Sigmoid colon (tissue), 7 donors: Measurements from ENCODE around the gene ABCG4. TPM values are rescaled to one million over a fixed set of nuclear protein-coding genes. Genes with fewer than 3 reads are reported as not detected.
"Not testable (repeated sequence)": the region's sequence is repeated elsewhere in the genome, so short reads cannot be mapped to it uniquely, and the experiment has no call there.

Source experiments
- DNase-seq: peaks from one replicate; pipeline ENCODE4 v3.0.0-alpha.2; 2019
- H3K27ac ChIP-seq, 4 donors: fragments of 200-600 bp; sonication (generic); one replicate each; pipeline ENCODE4 v1.5.1; 2016 to 2019; ENCODE audit warnings: mild to moderate bottlenecking in 1 of 4
- H3K27me3 ChIP-seq, 3 donors: fragments of 200-600 bp; sonication (generic); one replicate each; pipeline ENCODE4 v1.5.1; 2019; ENCODE audit warnings: mild to moderate bottlenecking in 1 of 3
- H3K36me3 ChIP-seq, 4 donors: fragments of 200-600 bp; sonication (generic); one replicate each; pipeline ENCODE4 v1.5.1; 2016 to 2019
- H3K4me1 ChIP-seq, 4 donors: fragments of 200-600 bp; sonication (generic); one replicate each; pipeline ENCODE4 v1.5.1; 2017 to 2019
- H3K4me3 ChIP-seq, 4 donors: fragments of 200-600 bp; sonication (generic); one replicate each; pipeline ENCODE4 v1.5.1; 2017 to 2019; ENCODE audit warnings: mild to moderate bottlenecking in 2 of 4, moderate library complexity in 1 of 4
- H3K9me3 ChIP-seq, 4 donors: fragments of 200-600 bp in 3 of 4; sonication (generic) in 3 of 4; one replicate each; pipeline versions ENCODE4 v1.5.1 to v1.6.1; 2013 to 2019
- EP300 ChIP-seq, 4 donors: sonication (generic); formaldehyde crosslinking; IDR thresholded peaks; one replicate each; pipeline ENCODE4 v1.6.1; 2017; ENCODE audit warnings: antibody characterized with exemption in 4 of 4
- POLR2A ChIP-seq, 2 donors: fragments of 450-650 bp; IDR thresholded peaks; one replicate each; pipeline ENCODE4 v1.6.1; 2016; ENCODE audit warnings: antibody characterized with exemption in 2 of 2, mild to moderate bottlenecking in 2 of 2, moderate library complexity in 2 of 2
- POLR2AphosphoS5 ChIP-seq, 4 donors: sonication (generic); formaldehyde crosslinking; IDR thresholded peaks; one replicate each; pipeline ENCODE4 v1.6.1; 2017; ENCODE audit warnings: antibody characterized with exemption in 4 of 4
- WGBS, 2 donors: extraction: QIAGEN DNeasy Blood & Tissue Kit; methylation state at CpG; one replicate each; pipeline ENCODE4 v1.1.7; 2013; 5-methylcytosine and 5-hydroxymethylcytosine counted together
- intact Hi-C: fragments of 100-400 bp; cut with DNase I; formaldehyde crosslinking; loops from one replicate; pipeline ENCODE4 v1.15.1; 2023
- polyA plus RNA-seq, 3 donors: library from polyadenylated mRNA; stranded (reverse); fragments of 200-250 nt; gene quantifications; one replicate each; pipeline ENCODE4 v1.2.3, GENCODE V29; 2013
- total RNA-seq, 4 donors: library from RNA; depleted of rRNA; stranded (reverse); fragments of >200 nt; gene quantifications; one replicate each; pipeline ENCODE4 v1.1.0, GENCODE V29; 2016
- TF ChIP-seq, protein P1 (sequence below), 4 experiments: fragments of 450-650 bp in 3 of 4; fragments of 200-600 bp in 1 of 4; IDR thresholded peaks; one replicate each; pipeline ENCODE4 v1.5.1; 2016 to 2019; ENCODE audit warnings: antibody characterized with exemption in 4 of 4, mild to moderate bottlenecking in 3 of 4, moderate library complexity in 2 of 4
- donor health status: healthy with polysubstance abuse.
- donor health status: Bipolar disorder and iron deficiency.
- donor health status: healthy.

ABCG4 gene
- total and polyA plus RNA-seq, 7 donors = under 0.01 to 0.55 (median 0.26) TPM; not detected in 2

DNA sequence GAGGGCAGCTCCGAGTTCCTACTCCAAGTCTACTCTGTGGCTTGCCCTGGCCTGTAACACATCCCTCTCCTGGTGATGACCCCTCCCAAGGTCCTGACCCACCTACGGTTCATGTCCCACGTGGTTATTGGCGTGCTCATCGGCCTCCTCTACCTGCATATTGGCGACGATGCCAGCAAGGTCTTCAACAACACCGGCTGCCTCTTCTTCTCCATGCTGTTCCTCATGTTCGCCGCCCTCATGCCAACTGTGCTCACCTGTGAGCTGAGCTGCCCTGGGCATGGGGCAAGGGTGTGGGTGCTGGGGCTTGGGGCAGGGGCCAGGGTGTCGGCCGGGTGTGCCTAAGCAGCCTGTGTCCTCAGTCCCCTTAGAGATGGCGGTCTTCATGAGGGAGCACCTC, 9.6 kb downstream of the ABCG4 start:
- H3K36me3 ChIP-seq = no peaks in the 10 kb centered on the region
- no peak for DNase-seq
- WGBS, 2 donors = 92 to 93% methylated on average over 13 of the region's 13 CpGs
- intact Hi-C loops = no loop called here
- H3K27ac ChIP-seq = no peak overlapping the region
- no peaks in the 10 kb centered on the region for H3K9me3 ChIP-seq
- no peaks in the 10 kb centered on the region for H3K4me1 ChIP-seq
- H3K27me3 ChIP-seq = no peaks in the 10 kb centered on the region
- no peak overlapping the region for H3K4me3 ChIP-seq
- TF ChIP-seq POLR2AphosphoS5 (IDR thresholded peaks at IDR 0.05) = no peak
- TF ChIP-seq POLR2A (IDR thresholded peaks at IDR 0.05) = no peak
- TF ChIP-seq, protein P1, sequence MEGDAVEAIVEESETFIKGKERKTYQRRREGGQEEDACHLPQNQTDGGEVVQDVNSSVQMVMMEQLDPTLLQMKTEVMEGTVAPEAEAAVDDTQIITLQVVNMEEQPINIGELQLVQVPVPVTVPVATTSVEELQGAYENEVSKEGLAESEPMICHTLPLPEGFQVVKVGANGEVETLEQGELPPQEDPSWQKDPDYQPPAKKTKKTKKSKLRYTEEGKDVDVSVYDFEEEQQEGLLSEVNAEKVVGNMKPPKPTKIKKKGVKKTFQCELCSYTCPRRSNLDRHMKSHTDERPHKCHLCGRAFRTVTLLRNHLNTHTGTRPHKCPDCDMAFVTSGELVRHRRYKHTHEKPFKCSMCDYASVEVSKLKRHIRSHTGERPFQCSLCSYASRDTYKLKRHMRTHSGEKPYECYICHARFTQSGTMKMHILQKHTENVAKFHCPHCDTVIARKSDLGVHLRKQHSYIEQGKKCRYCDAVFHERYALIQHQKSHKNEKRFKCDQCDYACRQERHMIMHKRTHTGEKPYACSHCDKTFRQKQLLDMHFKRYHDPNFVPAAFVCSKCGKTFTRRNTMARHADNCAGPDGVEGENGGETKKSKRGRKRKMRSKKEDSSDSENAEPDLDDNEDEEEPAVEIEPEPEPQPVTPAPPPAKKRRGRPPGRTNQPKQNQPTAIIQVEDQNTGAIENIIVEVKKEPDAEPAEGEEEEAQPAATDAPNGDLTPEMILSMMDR (IDR thresholded peaks at IDR 0.05) = no peak
- TF ChIP-seq EP300 (IDR thresholded peaks at IDR 0.05) = no peak

DNA sequence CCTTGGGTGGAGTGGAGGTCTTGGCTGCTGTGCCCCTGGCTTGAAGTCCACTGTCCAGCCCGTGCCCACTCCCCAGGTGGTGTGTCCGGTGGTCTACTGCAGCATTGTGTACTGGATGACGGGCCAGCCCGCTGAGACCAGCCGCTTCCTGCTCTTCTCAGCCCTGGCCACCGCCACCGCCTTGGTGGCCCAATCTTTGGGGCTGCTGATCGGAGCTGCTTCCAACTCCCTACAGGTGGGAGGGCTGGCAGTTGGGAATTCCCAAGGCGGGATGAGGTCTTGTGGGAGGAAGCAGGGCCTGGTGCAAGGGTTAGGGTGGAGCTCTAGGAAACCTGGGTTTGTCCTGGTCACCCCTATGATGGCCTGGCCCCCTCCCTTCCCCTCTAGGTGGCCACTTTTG, 11.3 kb downstream of the ABCG4 start:
- no peak for TF ChIP-seq POLR2A (IDR thresholded peaks at IDR 0.05)

DNA sequence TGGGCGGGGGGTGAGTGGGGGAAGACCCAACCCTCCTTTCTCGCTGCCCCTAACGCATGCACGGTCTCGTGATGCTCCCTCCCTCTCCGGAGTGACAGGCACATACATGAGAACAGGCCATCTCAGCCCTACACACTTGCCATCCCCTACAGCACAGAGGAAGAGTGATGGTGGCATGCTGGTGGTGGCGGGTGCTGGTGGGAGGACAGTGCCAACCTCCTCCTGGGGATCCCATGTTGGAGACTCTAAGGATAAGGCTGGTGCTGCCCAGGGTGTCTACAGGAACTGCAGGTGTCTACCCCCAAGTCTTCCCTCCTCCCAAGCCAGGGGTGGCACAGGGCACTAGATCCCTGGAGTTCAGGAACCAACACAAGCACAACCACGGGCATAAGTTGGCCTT, 13.0 kb downstream of the ABCG4 start:
- no peak for DNase-seq
- Histone ChIP-seq H3K27me3 (no peaks in the 10 kb centered on the region), H3K4me3 (no peak overlapping the region), H3K4me1 (no peaks in the 10 kb centered on the region), H3K27ac (no peak overlapping the region), H3K9me3 (no peaks in the 10 kb centered on the region), H3K36me3 (no peaks in the 10 kb centered on the region)
- 84 to 93% methylated on average over 8 of the region's 8 CpGs for WGBS, 2 donors
- TF ChIP-seq, protein P1 (IDR thresholded peaks at IDR 0.05) = no peak
- TF ChIP-seq EP300 (IDR thresholded peaks at IDR 0.05) (no peak), POLR2A (IDR thresholded peaks at IDR 0.05) (no peak), POLR2AphosphoS5 (IDR thresholded peaks at IDR 0.05) (no peak)
- intact Hi-C loops = no loop called here

More for the DNA sequence above, 11.3 kb downstream of the ABCG4 start:
- intact Hi-C loops = no loop called here
- DNase-seq = no peak
- Histone ChIP-seq H3K4me1 (no peaks in the 10 kb centered on the region), H3K9me3 (no peaks in the 10 kb centered on the region), H3K36me3 (no peaks in the 10 kb centered on the region), H3K27ac (no peak overlapping the region), H3K4me3 (no peak overlapping the region), H3K27me3 (no peaks in the 10 kb centered on the region)
- 93 to 94% methylated on average over 9 of the region's 9 CpGs for WGBS, 2 donors

DNA sequence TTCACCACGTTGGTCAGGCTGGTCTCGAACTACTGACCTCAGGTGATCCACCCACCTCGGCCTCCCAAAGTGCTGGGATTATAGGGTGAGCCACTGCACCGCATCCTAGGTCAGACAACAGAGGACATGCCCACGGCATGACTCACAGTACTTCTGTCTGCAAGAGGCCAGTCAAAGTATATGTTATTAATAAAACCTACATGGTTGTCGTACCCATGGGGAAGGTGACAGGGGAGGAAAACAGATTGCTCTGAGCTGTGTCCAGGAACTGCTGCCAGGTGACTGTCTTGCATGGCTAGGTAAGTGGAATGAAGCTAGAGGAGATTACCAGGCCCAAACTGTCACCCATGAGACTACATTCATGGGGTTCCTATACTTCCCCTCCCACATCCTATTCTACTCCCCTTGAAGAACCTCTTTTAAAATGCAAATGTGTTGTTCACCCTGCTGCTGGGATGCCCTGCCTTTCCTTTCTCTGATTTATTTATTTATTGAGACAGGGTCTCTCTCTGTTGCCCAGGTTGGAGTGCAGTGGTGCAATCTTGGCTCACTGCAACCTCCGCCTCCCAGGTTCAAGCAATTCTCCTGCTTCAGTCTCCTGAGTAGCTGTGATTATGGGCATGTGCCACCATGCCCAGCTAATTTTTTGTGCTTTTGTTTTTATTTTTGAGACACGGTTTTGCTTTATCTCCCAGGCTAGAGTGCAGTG, 17.7 kb downstream of the ABCG4 start:
- intact Hi-C loops = no loop called here
- TF ChIP-seq, protein P1 (IDR thresholded peaks at IDR 0.05) = no peak

DNA sequence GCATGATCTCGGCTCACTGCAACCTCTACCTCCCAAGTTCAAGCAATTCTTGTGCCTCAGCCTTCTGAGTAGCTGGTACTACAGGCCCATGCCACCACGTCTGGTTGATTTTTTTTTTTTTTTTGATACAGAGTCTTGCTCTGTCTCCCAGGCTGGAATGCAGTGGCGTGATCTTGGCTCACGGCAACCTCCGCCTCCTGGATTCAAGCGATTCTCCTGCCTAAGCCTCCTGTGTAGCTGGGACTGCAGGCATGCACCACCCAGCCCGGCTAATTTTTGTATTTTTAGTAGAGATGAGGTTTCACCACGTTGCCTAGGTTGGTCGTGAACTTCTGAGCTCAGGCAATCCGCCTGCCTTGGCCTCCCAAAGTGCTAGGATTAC, 18.2 kb downstream of the ABCG4 start:
- 91 to 92% methylated on average over 10 of the region's 10 CpGs for WGBS, 2 donors
- DNase-seq, H3K27me3 ChIP-seq, H3K27ac ChIP-seq, intact Hi-C loops, H3K9me3 ChIP-seq, H3K4me3 ChIP-seq, H3K36me3 ChIP-seq, H3K4me1 ChIP-seq: not testable (repeated sequence)

More for the DNA sequence above, 17.7 kb downstream of the ABCG4 start:
- 76 to 81% methylated on average over 8 of the region's 8 CpGs for WGBS, 2 donors
- H3K4me3 ChIP-seq = no peak overlapping the region
- H3K27ac ChIP-seq = no peak overlapping the region
- no peak for DNase-seq
- H3K9me3 ChIP-seq = no peaks in the 10 kb centered on the region
- H3K27me3 ChIP-seq = no peaks in the 10 kb centered on the region
- peaks cover 0 to 4% (median 0%) of the 10 kb centered on the region in 4 donors for H3K36me3 ChIP-seq
- peaks cover 0 to 9% (median 5%) of the 10 kb centered on the region in 4 donors for H3K4me1 ChIP-seq

DNA sequence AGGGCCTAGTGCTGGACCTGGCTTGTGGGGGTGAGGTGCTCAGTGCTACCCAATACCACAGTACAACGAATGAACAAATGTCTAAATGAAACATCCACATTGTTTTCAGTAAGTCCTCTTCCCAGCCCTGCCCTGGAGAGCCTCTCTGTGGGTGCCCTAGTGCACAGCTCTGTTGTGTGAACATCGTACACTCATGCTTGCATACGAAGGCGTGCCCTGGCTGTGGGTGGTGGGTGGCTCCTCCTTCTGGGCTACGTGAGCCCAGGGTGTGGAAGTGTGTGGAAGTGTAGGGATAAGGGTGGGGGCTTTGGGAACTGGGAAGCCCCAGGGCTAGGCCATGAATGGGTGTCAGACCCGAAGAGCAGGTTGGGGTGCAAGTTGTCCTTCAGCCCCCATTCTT, 19.1 kb downstream of the ABCG4 start:
- 20 to 60% methylated on average over 6 of the region's 6 CpGs for WGBS, 2 donors
- no peak for DNase-seq
- intact Hi-C loops = loop anchor here (1.0 to 2.0 kb wide), 3 partner anchors 29 to 153 kb away; partner anchors contain the start of gene CBL

More for the DNA sequence above, 19.1 kb downstream of the ABCG4 start:
- Histone ChIP-seq H3K4me3 (peak overlapping the region in 1 of 4 donors; percentile 92), H3K27me3 (no peaks in the 10 kb centered on the region), H3K4me1 (peaks cover 0 to 9% (median 5%) of the 10 kb centered on the region in 4 donors), H3K9me3 (no peaks in the 10 kb centered on the region), H3K27ac (peak overlapping the region; percentile 95 to 99 (median 98)), H3K36me3 (peaks cover 0 to 7% (median 0%) of the 10 kb centered on the region in 4 donors)
- TF ChIP-seq EP300 (IDR thresholded peaks at IDR 0.05) (no peak), POLR2A (IDR thresholded peaks at IDR 0.05) (no peak), POLR2AphosphoS5 (IDR thresholded peaks at IDR 0.05) (no peak)
- TF ChIP-seq, protein P1 (IDR thresholded peaks at IDR 0.05) = no peak
